Ovary (tissue), 3 donors: Measurements from ENCODE around the gene KAT2B.
"Not testable (repeated sequence)": the region's sequence is repeated elsewhere in the genome, so short reads cannot be mapped to it uniquely, and the experiment has no call there.

Experiments
- CTCF ChIP-seq, 3 donors: fragments of 450-650 bp in 2 of 3; fragments of 200-600 bp in 1 of 3; IDR thresholded peaks; one replicate each; pipeline versions ENCODE4 v1.5.1 to v1.8.0; 2016 to 2022; ENCODE audit warnings: antibody characterized with exemption in 3 of 3, mild to moderate bottlenecking in 1 of 3
- POLR2A ChIP-seq: fragments of 450-650 bp; IDR thresholded peaks from one replicate; pipeline ENCODE4 v1.6.1; 2017; ENCODE audit warnings: antibody characterized with exemption, mild to moderate bottlenecking, moderate library complexity
- donor health status: DM: no; HTN: no; CAD: no.

DNA sequence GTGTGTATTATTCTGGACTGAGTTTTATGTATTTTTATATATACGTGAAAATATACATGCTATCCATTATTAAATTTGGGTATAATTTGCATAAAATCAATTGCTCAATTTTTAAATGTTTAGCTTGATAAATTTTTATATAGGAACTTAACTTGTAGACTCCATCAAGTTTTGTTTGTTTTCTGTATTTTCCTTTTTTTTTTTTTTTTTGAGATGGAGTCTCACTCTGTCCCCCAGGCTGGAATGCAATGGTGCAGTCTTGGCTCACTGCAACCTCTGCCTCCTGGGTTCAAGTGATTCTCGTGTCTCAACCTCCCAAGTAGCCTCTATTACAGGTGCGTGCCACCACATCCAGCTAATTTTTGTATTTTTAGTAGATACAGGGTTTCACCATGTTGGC, 24.2 kb upstream of the KAT2B start:
- not testable (repeated sequence) for TF ChIP-seq POLR2A; CTCF (IDR thresholded peaks at IDR 0.05)
